ENCODE data around the gene DUOXA2.

DUOXA2 gene

GRCh38 chr15:45117308-45118130 lies 3.4 kb downstream of the DUOXA2 start:
- DNase-seq (ENCODE audit: low read depth, low spot score): no peak

- peak; percentile 96 for DNase-seq (ENCODE audit: low read depth, low spot score)
Measured at GRCh38 chr15:45118131-45118588, 4.0 kb downstream of the DUOXA2 start.

GRCh38 chr15:45118996-45119395 lies 4.9 kb downstream of the DUOXA2 start:
- DNase-seq (ENCODE audit: low read depth, low spot score): no peak

- no peak for DNase-seq (ENCODE audit: low read depth, low spot score)
Measured at GRCh38 chr15:45120081-45120972, 6.2 kb downstream of the DUOXA2 start.

GRCh38 chr15:45121020-45121419 lies 6.9 kb downstream of the DUOXA2 start:
- DNase-seq (ENCODE audit: low read depth, low spot score): no peak

GRCh38 chr15:45121706-45122417 lies 7.7 kb downstream of the DUOXA2 start:
- peak; percentile 82 for DNase-seq (ENCODE audit: low read depth, low spot score)

GRCh38 chr15:45122719-45123118 lies 8.6 kb downstream of the DUOXA2 start:
- DNase-seq (ENCODE audit: low read depth, low spot score): no peak

GRCh38 chr15:45123397-45123796 lies 9.3 kb downstream of the DUOXA2 start:
- no peak for DNase-seq (ENCODE audit: low read depth, low spot score)

GRCh38 chr15:45126535-45127158 lies 12.5 kb downstream of the DUOXA2 start:
- DNase-seq (ENCODE audit: low read depth, low spot score): peak; percentile 41

GRCh38 chr15:45128971-45129639 lies 15.0 kb downstream of the DUOXA2 start:
- no peak for DNase-seq (ENCODE audit: low read depth, low spot score)

GRCh38 chr15:45129651-45130129 lies 15.6 kb downstream of the DUOXA2 start, which contains the start of the genes DUOX1 and DUOXA1:
DUOX1 (plus strand) TSS chr15:45129994; CDS start chr15:45131967, 1,973 bp downstream.
DUOXA1 (minus strand) TSS chr15:45129879; CDS start chr15:45123014, 6,865 bp downstream.
- DNase-seq (ENCODE audit: low read depth, low spot score): peak; percentile 35

- DNase-seq (ENCODE audit: low read depth, low spot score): no peak
Measured at GRCh38 chr15:45130291-45131000, 16.3 kb downstream of the DUOXA2 start.

GRCh38 chr15:45131510-45131909 lies 17.4 kb downstream of the DUOXA2 start:
- DNase-seq (ENCODE audit: low read depth, low spot score): no peak

GRCh38 chr15:45132844-45133560 lies 18.9 kb downstream of the DUOXA2 start:
- DNase-seq (ENCODE audit: low read depth, low spot score): no peak

- no peak for DNase-seq (ENCODE audit: low read depth, low spot score)
Measured at GRCh38 chr15:45133561-45133920, 19.4 kb downstream of the DUOXA2 start.

GRCh38 chr15:45134046-45134445 lies 19.9 kb downstream of the DUOXA2 start:
- DNase-seq (ENCODE audit: low read depth, low spot score): no peak

GRCh38 chr15:45134682-45135604 lies 20.8 kb downstream of the DUOXA2 start:
- no peak for DNase-seq (ENCODE audit: low read depth, low spot score)
